Gastrocnemius medialis (tissue), 4 donors: ENCODE results near the gene RNF181. TPM values are rescaled to one million over a fixed set of nuclear protein-coding genes. Genes with fewer than 3 reads are reported as not detected.

ENCODE experiments used
- ATAC-seq, 2 donors: fragments of 150-250 bp; one replicate each; pipeline ENCODE4 v1.9.1; 2016
- DNase-seq, 2 donors: peaks; one replicate each; pipeline ENCODE4 v3.0.0-alpha.2; 2019
- H3K27ac ChIP-seq, 4 donors: fragments of 200-600 bp; sonication (generic); 1 replicate in 1 of 4; 2 replicates in 3 of 4; pipeline ENCODE4 v1.5.1; 2016 to 2018; ENCODE audit warnings: mild to moderate bottlenecking in 2 of 4, moderate library complexity in 1 of 4
- H3K27me3 ChIP-seq, 3 donors: fragments of 200-600 bp; sonication (generic) in 2 of 3; 1 replicate in 1 of 3; 2 replicates in 2 of 3; pipeline versions ENCODE4 v1.5.1 to v1.6.0; 2016 to 2019; ENCODE audit warnings: mild to moderate bottlenecking in 1 of 3, moderate library complexity in 1 of 3
- H3K36me3 ChIP-seq, 2 donors: fragments of 200-600 bp; sonication (generic) in 1 of 2; one replicate each; pipeline ENCODE4 v1.5.1; 2017 to 2018
- H3K4me1 ChIP-seq, 2 donors: fragments of 200-600 bp; sonication (generic) in 1 of 2; one replicate each; pipeline ENCODE4 v1.5.1; 2016 to 2017; ENCODE audit warnings: mild to moderate bottlenecking in 2 of 2
- H3K4me3 ChIP-seq, 4 donors: fragments of 200-600 bp; sonication (generic) in 3 of 4; 1 replicate in 1 of 4; 2 replicates in 3 of 4; pipeline ENCODE4 v1.5.1; 2016 to 2019; ENCODE audit warnings: mild to moderate bottlenecking in 2 of 4
- H3K9me3 ChIP-seq, 3 donors: fragments of 200-600 bp; sonication (generic) in 2 of 3; 1 replicate in 1 of 3; 2 replicates in 2 of 3; pipeline ENCODE4 v1.5.1; 2016 to 2019
- POLR2A ChIP-seq, 2 donors: fragments of 450-650 bp; IDR thresholded peaks; one replicate each; pipeline ENCODE4 v1.6.1; 2017; ENCODE audit warnings: antibody characterized with exemption in 2 of 2, mild to moderate bottlenecking in 2 of 2, moderate library complexity in 2 of 2
- in situ Hi-C, 4 donors: fragments of 200-750 bp; cut with MboI; loops; one replicate each; pipeline versions ENCODE4 v1.15.0 to v1.8.0; 2017; ENCODE audit warnings: low sequenced_read_pairs in 4 of 4
- intact Hi-C: fragments of 100-400 bp; cut with DNase I; formaldehyde crosslinking; loops from one replicate; pipeline ENCODE4 v1.15.1; 2023; ENCODE audit warnings: low total_unique reads
- total RNA-seq, 4 donors: library from RNA; depleted of rRNA; stranded (reverse); fragments of >200 nt; gene quantifications; one replicate each; pipeline versions ENCODE4 v1.1.0 to v1.2.3, GENCODE V29; 2016
- TF ChIP-seq, protein P1 (sequence below), 5 experiments: fragments of 450-650 bp in 3 of 5; fragments of 200-600 bp in 2 of 5; sonication (generic) in 2 of 5; IDR thresholded peaks in 4 of 5; conservative IDR thresholded peaks in 1 of 5; 1 replicate in 4 of 5; 2 replicates in 1 of 5; pipeline ENCODE4 v1.5.1; 2016 to 2019; ENCODE audit warnings: antibody characterized with exemption in 5 of 5, mild to moderate bottlenecking in 3 of 5, moderate library complexity in 3 of 5

The RNF181 gene
- total RNA-seq, 4 donors from 2014 or later = 207 to 235 (median 215) TPM

DNA sequence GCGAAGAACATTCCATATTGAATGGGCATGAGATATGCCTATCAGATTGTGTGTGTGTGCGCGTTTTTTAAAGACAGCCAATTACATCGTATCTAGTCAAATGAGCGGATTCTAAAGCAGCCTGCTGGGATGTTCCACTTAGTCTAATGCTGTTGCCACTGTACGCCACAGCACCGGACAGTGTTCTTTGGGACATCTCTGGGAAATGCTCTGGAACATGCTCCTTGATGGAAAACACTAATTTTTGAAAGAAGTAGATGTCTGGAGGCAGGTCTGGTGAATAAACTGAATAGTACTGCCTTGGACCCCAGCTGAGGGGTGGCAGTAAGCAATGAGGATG is 10.5 kb downstream of the RNF181 start:
- Histone ChIP-seq H3K9me3 (no peaks in the 10 kb centered on the region), H3K4me3 (peak overlapping the region in 1 of 4 donors; percentile 84), H3K27ac (peak overlapping the region; percentile 93 to 99 (median 94)), H3K4me1 (peaks cover 76 to 79% of the 10 kb centered on the region in 2 donors), H3K27me3 (no peaks in the 10 kb centered on the region), H3K36me3 (peaks cover 0 to 6% of the 10 kb centered on the region in 2 donors)
- intact Hi-C loops = no loop called here
- no peak for DNase-seq
- ATAC-seq = no peak
- in situ Hi-C loops = no loop called here
- TF ChIP-seq POLR2A (IDR thresholded peaks at IDR 0.05) = no peak
- TF ChIP-seq, protein P1, sequence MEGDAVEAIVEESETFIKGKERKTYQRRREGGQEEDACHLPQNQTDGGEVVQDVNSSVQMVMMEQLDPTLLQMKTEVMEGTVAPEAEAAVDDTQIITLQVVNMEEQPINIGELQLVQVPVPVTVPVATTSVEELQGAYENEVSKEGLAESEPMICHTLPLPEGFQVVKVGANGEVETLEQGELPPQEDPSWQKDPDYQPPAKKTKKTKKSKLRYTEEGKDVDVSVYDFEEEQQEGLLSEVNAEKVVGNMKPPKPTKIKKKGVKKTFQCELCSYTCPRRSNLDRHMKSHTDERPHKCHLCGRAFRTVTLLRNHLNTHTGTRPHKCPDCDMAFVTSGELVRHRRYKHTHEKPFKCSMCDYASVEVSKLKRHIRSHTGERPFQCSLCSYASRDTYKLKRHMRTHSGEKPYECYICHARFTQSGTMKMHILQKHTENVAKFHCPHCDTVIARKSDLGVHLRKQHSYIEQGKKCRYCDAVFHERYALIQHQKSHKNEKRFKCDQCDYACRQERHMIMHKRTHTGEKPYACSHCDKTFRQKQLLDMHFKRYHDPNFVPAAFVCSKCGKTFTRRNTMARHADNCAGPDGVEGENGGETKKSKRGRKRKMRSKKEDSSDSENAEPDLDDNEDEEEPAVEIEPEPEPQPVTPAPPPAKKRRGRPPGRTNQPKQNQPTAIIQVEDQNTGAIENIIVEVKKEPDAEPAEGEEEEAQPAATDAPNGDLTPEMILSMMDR (IDR thresholded peaks at IDR 0.05 in 4 of 5, conservative IDR thresholded peaks at IDR 0.05 in 1 of 5) = no peak

- TF ChIP-seq, protein P1 (IDR thresholded peaks at IDR 0.05 in 4 of 5, conservative IDR thresholded peaks at IDR 0.05 in 1 of 5) = no peak
- no peak for TF ChIP-seq POLR2A (IDR thresholded peaks at IDR 0.05)
- no peaks in the 10 kb centered on the region for H3K9me3 ChIP-seq
- no peak overlapping the region for H3K4me3 ChIP-seq
- intact Hi-C loops = no loop called here
- in situ Hi-C loops = no loop called here
- ATAC-seq (peak in 1 of 2 donors; percentile 6), DNase-seq (peak in 1 of 2 donors; percentile 70)
- H3K27ac ChIP-seq = peak overlapping the region; percentile 93 to 99 (median 94)
- H3K36me3 ChIP-seq = peaks cover 0 to 6% of the 10 kb centered on the region in 2 donors
- H3K27me3 ChIP-seq = no peaks in the 10 kb centered on the region
- H3K4me1 ChIP-seq = peaks cover 72 to 78% of the 10 kb centered on the region in 2 donors
These were observed 12.0 kb downstream of the RNF181 start for GRCh38 chr2:85607268-85608215.

GRCh38 chr2:85611217-85611704 is 15.7 kb downstream of the RNF181 start:
- H3K27ac ChIP-seq = peak overlapping the region; percentile 95 to 99 (median 99)
- peaks cover 57 to 60% of the 10 kb centered on the region in 2 donors for H3K4me1 ChIP-seq
- TF ChIP-seq POLR2A (IDR thresholded peaks at IDR 0.05) = no peak
- TF ChIP-seq, protein P1 (IDR thresholded peaks at IDR 0.05 in 4 of 5, conservative IDR thresholded peaks at IDR 0.05 in 1 of 5) = no peak
- in situ Hi-C loops = no loop called here
- ATAC-seq (no peak), DNase-seq (no peak)
- intact Hi-C loops = no loop called here
- H3K9me3 ChIP-seq = no peaks in the 10 kb centered on the region
- H3K4me3 ChIP-seq = peak overlapping the region; percentile 65 to 89 (median 79)
- H3K27me3 ChIP-seq = no peaks in the 10 kb centered on the region
- peaks cover 0 to 6% of the 10 kb centered on the region in 2 donors for H3K36me3 ChIP-seq

GRCh38 chr2:85611705-85612587 is 16.4 kb downstream of the RNF181 start, which contains the start of gene C2orf68:
Gene C2orf68, minus strand, starts transcription at chr2:85612066. Its CDS starts 82 bp downstream, at chr2:85611984.
- TF ChIP-seq, protein P1 (IDR thresholded peaks at IDR 0.05 in 4 of 5, conservative IDR thresholded peaks at IDR 0.05 in 1 of 5) = no peak
- TF ChIP-seq POLR2A (IDR thresholded peaks at IDR 0.05) = peak; percentile 86 to 90
- H3K4me1 ChIP-seq = peaks cover 54 to 57% of the 10 kb centered on the region in 2 donors
- intact Hi-C loops (no loop called here), in situ Hi-C loops (no loop called here)
- H3K27me3 ChIP-seq = no peaks in the 10 kb centered on the region
- H3K36me3 ChIP-seq = peaks cover 0 to 6% of the 10 kb centered on the region in 2 donors
- H3K9me3 ChIP-seq = no peaks in the 10 kb centered on the region
- peak within 1 kb of the TSS; percentile 65 to 89 (median 79) for H3K4me3 ChIP-seq
- H3K27ac ChIP-seq = peak within 1 kb of the TSS; percentile 95 to 99 (median 99)
- ATAC-seq = peak; percentile 64 to 66
- DNase-seq = peak; percentile 87 to 91
